Cardiac fibroblast (primary cell): ENCODE measurements around the gene NHS.

Experiments
- DNase-seq, 2 donors: peaks; one replicate each; pipeline versions ENCODE4 v3.0.0 to v3.0.0-alpha.2; 2010; ENCODE audit warnings: low read depth in 2 of 2
- H3K4me3 ChIP-seq, 2 donors: replicated peaks in 1 of 2; 1 replicate in 1 of 2; 2 replicates in 1 of 2; pipeline ENCODE4 v1.5.1; 2011; ENCODE audit warnings: low read depth in 2 of 2, low read length in 2 of 2, mild to moderate bottlenecking in 2 of 2, moderate library complexity in 1 of 2
- TF ChIP-seq, protein P1 (sequence below): IDR thresholded peaks from one replicate; pipeline ENCODE4 v1.5.1; 2011; ENCODE audit warnings: low read depth, mild to moderate bottlenecking, low read length, inconsistent platforms

The NHS gene

DNA sequence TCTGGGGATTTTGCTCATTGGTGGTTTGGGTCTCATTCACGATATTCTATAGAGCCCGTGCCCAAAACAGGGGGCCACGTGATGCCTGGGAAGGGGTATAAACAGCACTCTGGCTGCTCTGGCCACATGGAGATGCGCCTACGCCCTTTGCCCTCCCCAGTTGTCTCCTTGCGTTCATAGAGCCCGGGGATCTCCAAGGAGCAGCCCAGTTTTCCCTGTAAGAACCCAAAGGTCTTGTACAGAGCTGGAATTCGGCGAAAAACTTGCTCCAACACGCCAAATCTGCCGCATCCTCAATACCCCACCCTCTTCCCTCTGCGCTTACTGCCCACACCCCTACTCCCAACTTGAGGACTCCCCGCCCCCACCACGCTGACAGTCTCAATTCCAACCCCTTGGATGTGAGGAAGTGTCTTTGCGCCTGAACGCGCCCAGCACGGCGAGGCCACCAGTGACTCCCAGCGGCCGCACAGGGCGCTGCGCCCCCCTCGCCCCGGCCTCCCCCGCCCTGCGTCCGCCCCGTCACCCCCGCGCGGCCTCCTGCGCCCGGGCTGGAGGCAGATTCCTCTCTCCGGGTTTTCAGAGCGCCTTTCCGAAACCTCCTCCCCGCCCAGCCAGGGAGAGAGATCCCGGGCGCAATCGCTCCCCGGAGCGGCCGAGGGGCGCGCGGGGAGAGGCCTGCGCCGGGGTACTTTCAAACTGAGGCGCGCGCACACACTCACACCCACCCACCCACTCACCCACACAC, at the start of gene NHS:
TSS of gene NHS (plus strand) at position 582 of the 748 bp plus-strand sequence. CDS start 558 bp downstream, outside the sequence.
- TF ChIP-seq, protein P1, sequence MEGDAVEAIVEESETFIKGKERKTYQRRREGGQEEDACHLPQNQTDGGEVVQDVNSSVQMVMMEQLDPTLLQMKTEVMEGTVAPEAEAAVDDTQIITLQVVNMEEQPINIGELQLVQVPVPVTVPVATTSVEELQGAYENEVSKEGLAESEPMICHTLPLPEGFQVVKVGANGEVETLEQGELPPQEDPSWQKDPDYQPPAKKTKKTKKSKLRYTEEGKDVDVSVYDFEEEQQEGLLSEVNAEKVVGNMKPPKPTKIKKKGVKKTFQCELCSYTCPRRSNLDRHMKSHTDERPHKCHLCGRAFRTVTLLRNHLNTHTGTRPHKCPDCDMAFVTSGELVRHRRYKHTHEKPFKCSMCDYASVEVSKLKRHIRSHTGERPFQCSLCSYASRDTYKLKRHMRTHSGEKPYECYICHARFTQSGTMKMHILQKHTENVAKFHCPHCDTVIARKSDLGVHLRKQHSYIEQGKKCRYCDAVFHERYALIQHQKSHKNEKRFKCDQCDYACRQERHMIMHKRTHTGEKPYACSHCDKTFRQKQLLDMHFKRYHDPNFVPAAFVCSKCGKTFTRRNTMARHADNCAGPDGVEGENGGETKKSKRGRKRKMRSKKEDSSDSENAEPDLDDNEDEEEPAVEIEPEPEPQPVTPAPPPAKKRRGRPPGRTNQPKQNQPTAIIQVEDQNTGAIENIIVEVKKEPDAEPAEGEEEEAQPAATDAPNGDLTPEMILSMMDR: peak; percentile 28
- H3K4me3 ChIP-seq: peak within 1 kb of the TSS; percentile 49 to 59
- peak; percentile 62 to 65 for DNase-seq

DNA sequence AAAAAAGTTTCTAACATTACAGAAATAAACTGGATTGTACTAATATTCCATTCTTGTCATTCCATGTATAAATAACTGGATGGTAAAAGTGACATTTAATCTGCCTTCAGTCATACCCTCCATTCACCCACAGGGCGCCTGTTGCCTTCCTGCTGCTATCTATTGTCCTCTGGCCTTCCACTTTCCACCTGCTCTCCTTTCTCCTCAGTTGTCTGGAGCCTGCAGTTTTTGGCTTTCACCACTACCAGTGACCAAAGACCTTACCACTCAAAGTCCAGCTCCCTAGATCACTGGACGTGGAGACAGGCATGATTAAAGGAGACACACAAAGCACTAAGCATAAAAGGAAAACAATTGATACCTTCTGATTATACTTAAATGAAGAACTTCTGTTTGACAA, 46.2 kb upstream of the NHS start:
- DNase-seq: no peak
- H3K4me3 ChIP-seq: no peak overlapping the region
- TF ChIP-seq, protein P1: no peak

DNA sequence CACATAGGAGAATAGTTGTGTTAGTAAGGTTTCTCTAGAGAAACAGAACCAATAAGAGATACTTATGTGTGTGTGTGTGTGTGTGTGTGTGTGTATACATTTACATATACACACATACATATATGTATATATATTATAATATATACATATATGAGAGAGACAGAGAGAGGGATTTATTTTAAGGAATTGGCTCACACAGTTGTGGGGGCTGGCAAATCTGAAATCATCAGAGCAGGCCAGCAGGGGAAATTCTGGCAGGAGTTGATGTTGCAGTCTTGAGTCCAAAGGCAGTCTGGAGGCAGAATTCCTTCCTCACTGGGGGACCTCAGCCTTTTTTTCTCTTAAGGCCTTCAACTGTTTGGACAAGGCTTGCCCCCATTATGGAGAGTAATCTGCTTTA, 38.6 kb upstream of the NHS start:
- DNase-seq: no peak
- TF ChIP-seq, protein P1: no peak
- H3K4me3 ChIP-seq: no peak overlapping the region

DNA sequence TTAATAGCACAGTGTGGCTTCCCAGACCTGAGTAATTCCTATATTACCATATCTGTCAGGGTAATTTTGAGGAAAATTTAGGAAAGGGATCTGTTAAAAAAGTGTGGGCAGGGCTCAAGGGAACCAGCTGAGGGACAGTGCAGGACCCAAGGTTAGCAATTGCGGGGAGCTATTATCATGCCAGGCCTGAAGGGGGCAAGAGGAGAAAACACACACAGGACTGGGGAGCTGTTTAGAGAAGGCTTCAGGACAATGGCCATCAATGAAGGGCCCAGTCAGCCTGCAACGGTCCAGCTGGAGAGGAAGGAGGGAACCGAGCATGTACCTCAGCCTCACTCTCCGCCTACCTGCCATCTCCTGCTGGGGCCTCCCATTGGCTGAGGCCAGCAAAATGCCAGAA, 19.0 kb upstream of the NHS start:
- no peak overlapping the region for H3K4me3 ChIP-seq
- DNase-seq: no peak
- TF ChIP-seq, protein P1: no peak

DNA sequence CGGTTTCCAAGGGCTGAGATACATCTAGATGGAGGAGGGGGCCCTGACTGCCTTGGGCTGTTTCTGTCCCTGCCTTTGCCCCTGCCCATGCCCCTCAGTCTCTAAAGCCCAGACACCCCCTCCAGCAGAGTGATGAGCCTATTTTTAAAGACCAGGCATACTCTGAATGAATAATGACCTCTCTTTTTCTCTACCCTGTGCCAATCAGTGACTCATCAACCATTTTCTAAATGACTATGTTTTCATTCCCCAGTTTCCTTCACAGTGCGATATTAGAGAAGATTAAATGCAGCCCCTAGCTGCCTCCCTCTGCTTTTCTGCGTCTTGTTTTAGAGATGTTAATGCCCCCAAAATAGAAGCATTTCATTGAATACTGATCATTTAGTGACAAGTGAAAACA, 15.5 kb upstream of the NHS start:
- peak in 1 of 2 donors; percentile 5 for DNase-seq
- TF ChIP-seq, protein P1: no peak
- no peak overlapping the region for H3K4me3 ChIP-seq

DNA sequence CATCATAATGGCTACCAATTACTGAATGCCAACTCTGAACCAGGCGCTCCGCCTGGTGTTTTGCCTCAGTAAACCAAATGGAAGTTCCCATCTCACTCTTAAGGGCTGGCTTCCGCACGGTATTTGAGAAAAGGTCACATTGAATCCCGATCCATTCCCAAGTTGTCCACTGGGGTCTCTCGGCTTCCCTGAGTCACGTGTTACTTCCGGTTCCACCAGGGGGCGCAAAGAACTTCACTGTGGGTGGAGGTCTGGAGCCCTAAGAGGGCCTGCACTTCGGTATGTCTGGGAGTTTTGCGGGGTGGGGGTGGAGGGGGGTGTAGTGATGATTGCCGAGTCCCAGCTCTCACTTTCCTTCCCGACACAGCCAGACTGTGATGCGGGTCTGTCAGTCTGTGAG, 13.4 kb upstream of the NHS start:
- no peak for DNase-seq
- TF ChIP-seq, protein P1: no peak
- no peak overlapping the region for H3K4me3 ChIP-seq

DNA sequence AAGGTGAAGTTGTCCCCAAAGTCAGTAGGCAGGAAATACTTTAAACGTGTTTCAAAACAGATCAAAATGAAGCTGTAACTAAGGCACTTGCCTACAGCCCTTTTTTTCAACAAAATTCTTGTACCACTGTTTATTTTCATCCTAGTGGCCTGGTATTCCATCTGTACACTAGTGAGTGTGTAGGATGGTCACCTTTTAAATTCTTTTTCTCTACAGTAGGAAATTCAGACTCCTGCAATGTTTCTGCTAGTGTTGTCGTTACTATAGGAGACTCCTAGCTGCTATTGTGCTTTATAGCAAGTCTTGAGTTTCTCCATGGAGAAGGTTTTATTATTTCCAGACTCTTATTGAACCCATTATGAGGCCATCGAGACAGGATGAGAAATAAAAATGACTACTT, 7.0 kb upstream of the NHS start:
- H3K4me3 ChIP-seq: no peak overlapping the region
- no peak for DNase-seq
- TF ChIP-seq, protein P1: no peak
